GM10248 (cell line): ENCODE measurements around the gene PRKN.

Source experiments
- CTCF ChIA-PET: fragments of 300-600 bp; sonication (Branson Sonifier 250); formaldehyde crosslinking; extraction: SDS; loops from one replicate; lab custom pipeline; 2021; ENCODE audit warnings: antibody characterized with exemption; lab: Yijun Ruan, JAX
- POLR2A ChIA-PET: fragments of 350-650 bp; sonication (Branson Sonifier 250); formaldehyde crosslinking; extraction: SDS; loops from one replicate; lab custom pipeline; 2020; ENCODE audit warnings: antibody characterized with exemption; lab: Yijun Ruan, JAX
- DNase-seq: peaks from one replicate; pipeline ENCODE4 v3.0.0; 2012; ENCODE audit errors: extremely low spot score
- CTCF ChIP-seq: IDR thresholded peaks from 2 replicates; pipeline ENCODE4 v1.5.1; 2012; ENCODE audit warnings: mild to moderate bottlenecking, low read depth; ENCODE audit errors: extremely low read depth, missing control alignments, control extremely low read depth

PRKN gene

GRCh38 chr6:162715601-162716000 is 12.0 kb downstream of the PRKN start:
- POLR2A ChIA-PET: no interaction called here
- no peak for TF ChIP-seq CTCF
- no peak for DNase-seq
- CTCF ChIA-PET: interaction anchor here (1.0 kb wide), 1 partner anchor 14 kb away, joined by 3 read pairs; no protein-coding TSS in a partner anchor

- TF ChIP-seq CTCF: no peak
- CTCF ChIA-PET: interaction anchor here (1.0 to 1.4 kb wide), 2 partner anchors 11 to 12 kb away, joined by 3 to 4 read pairs; no protein-coding TSS in a partner anchor
These were observed 13.4 kb downstream of the PRKN start for GRCh38 chr6:162713974-162714780.

GRCh38 chr6:162712694-162713093 is 14.9 kb downstream of the PRKN start:
- TF ChIP-seq CTCF: no peak
- DNase-seq: no peak
- CTCF ChIA-PET: no interaction called here
- POLR2A ChIA-PET: no interaction called here

More at GRCh38 chr6:162713974-162714780, 13.4 kb downstream of the PRKN start:
- POLR2A ChIA-PET: no interaction called here
- DNase-seq: no peak

DNA sequence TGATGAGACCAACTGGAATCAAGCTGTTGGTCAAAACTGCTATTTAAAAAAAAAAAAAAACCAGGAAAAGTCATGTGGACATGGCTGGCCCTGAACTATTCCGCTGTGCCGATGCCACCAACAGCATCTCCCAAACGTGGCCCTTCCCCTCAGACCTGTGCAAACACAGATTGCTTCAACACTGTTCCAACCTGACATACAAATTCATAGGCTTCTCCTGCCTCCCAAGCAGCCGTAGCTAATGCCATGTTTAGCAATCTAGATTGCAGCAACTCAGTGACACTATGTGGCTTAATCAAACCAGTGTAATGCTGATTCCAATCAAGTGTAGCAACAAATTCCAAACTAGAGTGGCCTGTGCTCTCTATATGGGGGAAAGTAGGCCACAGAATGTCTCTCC is 16.2 kb downstream of the PRKN start:
- ChIA-PET POLR2A (no interaction called here), CTCF (interaction anchor here (0.9 to 1.0 kb wide), 2 partner anchors 8 to 11 kb away, joined by 4 to 6 read pairs; no protein-coding TSS in a partner anchor)
- TF ChIP-seq CTCF: no peak
- no peak for DNase-seq

GRCh38 chr6:162710936-162711335 is 16.6 kb downstream of the PRKN start:
- TF ChIP-seq CTCF: no peak
- ChIA-PET CTCF (interaction anchor here (0.9 to 1.2 kb wide), 3 partner anchors 8 to 22 kb away, joined by 3 to 6 read pairs (median 4); no protein-coding TSS in a partner anchor), POLR2A (no interaction called here)
- DNase-seq: no peak

DNA sequence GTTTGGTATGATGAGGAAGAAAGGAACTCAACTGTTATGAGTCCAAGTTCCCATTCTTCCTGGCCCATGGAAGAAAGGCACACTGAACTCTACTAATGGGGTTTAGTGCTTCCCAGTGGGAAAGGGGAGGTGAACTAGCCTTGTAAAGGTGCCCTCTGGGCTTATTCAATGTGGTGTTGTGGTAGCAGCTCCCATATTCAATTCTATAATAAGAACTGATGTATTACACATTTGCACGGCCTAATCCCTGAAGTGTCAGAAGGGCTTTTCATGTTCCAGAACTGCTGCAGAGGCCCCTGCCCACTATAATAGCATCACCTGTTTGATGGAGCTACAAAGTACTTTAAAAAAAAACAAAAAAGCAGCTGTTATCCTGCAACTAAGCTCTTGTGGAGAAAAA is 17.1 kb downstream of the PRKN start:
- POLR2A ChIA-PET: no interaction called here
- CTCF ChIA-PET: interaction anchor here (0.9 to 1.2 kb wide), 2 partner anchors 10 to 22 kb away, joined by 3 to 6 read pairs; no protein-coding TSS in a partner anchor
- no peak for TF ChIP-seq CTCF
- no peak for DNase-seq
